ENCODE results near the gene PRR16.

DNA sequence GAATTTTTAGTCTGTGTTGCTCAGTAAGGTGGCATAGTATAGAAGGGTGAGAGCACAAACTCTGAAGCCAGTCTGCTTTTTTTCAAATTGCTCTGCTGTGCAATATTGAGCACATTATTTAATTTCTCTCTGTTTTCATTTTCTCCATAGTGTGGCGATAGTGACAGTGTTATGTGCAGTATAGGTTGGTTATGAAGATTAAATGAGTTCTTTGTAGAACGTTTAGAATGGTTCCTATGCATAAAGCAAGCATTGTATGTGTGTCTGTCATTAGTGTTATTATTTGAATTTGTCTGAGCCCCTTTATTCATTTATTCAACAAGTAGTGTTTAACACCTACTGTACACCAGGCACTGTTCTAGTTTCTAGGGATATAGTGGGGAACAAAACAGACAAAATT lies 9.2 kb downstream of the PRR16 start:
- TF ChIP-seq ZNF549 (CRISPR knock-in tag; IDR thresholded peaks at IDR 0.05) (no peak), SP1 (IDR thresholded peaks at IDR 0.05) (no peak), SP1 (CRISPR knock-in tag; IDR thresholded peaks at IDR 0.05) (no peak), JUNB (CRISPR knock-in tag; IDR thresholded peaks at IDR 0.05; ENCODE audit: borderline replicate concordance) (no peak), NFIC (IDR thresholded peaks at IDR 0.05; ENCODE audit: low read length) (no peak)
- TF ChIP-seq, protein P1, sequence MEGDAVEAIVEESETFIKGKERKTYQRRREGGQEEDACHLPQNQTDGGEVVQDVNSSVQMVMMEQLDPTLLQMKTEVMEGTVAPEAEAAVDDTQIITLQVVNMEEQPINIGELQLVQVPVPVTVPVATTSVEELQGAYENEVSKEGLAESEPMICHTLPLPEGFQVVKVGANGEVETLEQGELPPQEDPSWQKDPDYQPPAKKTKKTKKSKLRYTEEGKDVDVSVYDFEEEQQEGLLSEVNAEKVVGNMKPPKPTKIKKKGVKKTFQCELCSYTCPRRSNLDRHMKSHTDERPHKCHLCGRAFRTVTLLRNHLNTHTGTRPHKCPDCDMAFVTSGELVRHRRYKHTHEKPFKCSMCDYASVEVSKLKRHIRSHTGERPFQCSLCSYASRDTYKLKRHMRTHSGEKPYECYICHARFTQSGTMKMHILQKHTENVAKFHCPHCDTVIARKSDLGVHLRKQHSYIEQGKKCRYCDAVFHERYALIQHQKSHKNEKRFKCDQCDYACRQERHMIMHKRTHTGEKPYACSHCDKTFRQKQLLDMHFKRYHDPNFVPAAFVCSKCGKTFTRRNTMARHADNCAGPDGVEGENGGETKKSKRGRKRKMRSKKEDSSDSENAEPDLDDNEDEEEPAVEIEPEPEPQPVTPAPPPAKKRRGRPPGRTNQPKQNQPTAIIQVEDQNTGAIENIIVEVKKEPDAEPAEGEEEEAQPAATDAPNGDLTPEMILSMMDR (CRISPR knock-in tag; IDR thresholded peaks at IDR 0.05): no peak
